LNCAP (cell line): ENCODE results near the gene MAML2.

Experiments used
- CTCF ChIP-seq: fragments of 450-650 bp; IDR thresholded peaks from 2 replicates; pipeline ENCODE4 v1.5.1; 2017; ENCODE audit warnings: mild to moderate bottlenecking

The MAML2 gene

GRCh38 chr11:96329855-96330510, 13.0 kb downstream of the MAML2 start:
- no peak for TF ChIP-seq CTCF

- TF ChIP-seq CTCF: no peak
Observed at GRCh38 chr11:96329419-96329818, 13.6 kb downstream of the MAML2 start.

- no peak for TF ChIP-seq CTCF
Observed at GRCh38 chr11:96328395-96329010, 14.5 kb downstream of the MAML2 start.

- TF ChIP-seq CTCF: no peak
Observed at GRCh38 chr11:96326959-96327358, 16.0 kb downstream of the MAML2 start.

GRCh38 chr11:96324912-96325311, 18.1 kb downstream of the MAML2 start:
- no peak for TF ChIP-seq CTCF

- no peak for TF ChIP-seq CTCF
Observed at GRCh38 chr11:96323642-96323985, 19.4 kb downstream of the MAML2 start.

- TF ChIP-seq CTCF: no peak
Observed at GRCh38 chr11:96322775-96323641, 20.0 kb downstream of the MAML2 start.
